K562 (cell line): ENCODE data around the gene C2CD2L. TPM values are rescaled to one million over a fixed set of nuclear protein-coding genes. Genes with fewer than 3 reads are reported as not detected.

Experiments
- CBX8 ChIP-seq: fragments of 200-600 bp; sonication (generic); IDR thresholded peaks from 2 replicates; pipeline ENCODE4 v1.6.1; 2012; ENCODE audit warnings: borderline replicate concordance, mixed run types, low read depth, mild to moderate bottlenecking, moderate library complexity, mixed read lengths, low read length, control low read depth, inconsistent platforms; ENCODE audit not compliant: poor library complexity, severe bottlenecking; ENCODE audit errors: extremely low read depth
- CC2D1A ChIP-seq: fragments of 450-650 bp; IDR thresholded peaks from 2 replicates; pipeline ENCODE4 v1.6.1; 2017; ENCODE audit warnings: mild to moderate bottlenecking
- GATAD2B ChIP-seq: fragments of 450-650 bp; IDR thresholded peaks from 2 replicates; pipeline ENCODE4 v1.6.1; 2017; ENCODE audit warnings: mild to moderate bottlenecking, borderline replicate concordance
- SMAD4 ChIP-seq: fragments of 250-450 bp; sonication (Bioruptor Pico); conservative IDR thresholded peaks from 2 replicates; pipeline ENCODE4 v1.8.0; 2021; ENCODE audit warnings: inconsistent platforms, mild to moderate bottlenecking, moderate library complexity
- TEAD4 ChIP-seq, 2 experiments: sonication (generic) in 1 of 2; formaldehyde crosslinking in 1 of 2; IDR thresholded peaks; 2 replicates each; pipeline versions ENCODE4 v1.6.1 to v1.8.0; 2012 to 2022; ENCODE audit warnings: borderline replicate concordance in 1 of 2, inconsistent platforms in 1 of 2, low read length in 1 of 2, mild to moderate bottlenecking in 1 of 2, missing genetic modification reagents in 1 of 2
- ZNF197 ChIP-seq: fragments of 200-800 bp; sonication (Bioruptor generic); IDR thresholded peaks from 2 replicates; pipeline ENCODE4 v1.6.1; 2016; ENCODE audit warnings: low read depth, missing genetic modification characterization, missing compliant biosample characterization
- polyA plus RNA-seq, 8 experiments: library from polyadenylated mRNA; depleted of rRNA in 4 of 8; stranded (reverse) in 5 of 8; unstranded in 3 of 8; fragments of >200 nt; fragmentation: Nextera tagmentation in 2 of 8; fragmentation: Illumina TruSeq in 1 of 8; extraction: Ambion mirVana in 2 of 8; extraction: Trizol in 1 of 8; gene quantifications; 2 replicates each; pipeline versions ENCODE4 v1.2.1 to v1.2.3, GENCODE V29; 2011 to 2014; ENCODE audit warnings: inconsistent platforms in 1 of 8, missing spikeins in 1 of 8
- total RNA-seq, 7 experiments: library from RNA; depleted of rRNA in 6 of 7; stranded (reverse); fragments of >200 nt in 6 of 7; fragmentation: Illumina TruSeq in 2 of 7; extraction: Trizol in 2 of 7; gene quantifications; 2 replicates each; pipeline versions ENCODE4 v1.2.1 to v1.2.3, GENCODE V29; 2011 to 2021; ENCODE audit warnings: low replicate concordance in 1 of 7
- TF ChIP-seq, protein P1 (sequence below): sonication (generic); formaldehyde crosslinking; IDR thresholded peaks from 2 replicates; pipeline ENCODE4 v1.4.0; 2020; ENCODE audit warnings: mild to moderate bottlenecking, missing genetic modification reagents
- TF ChIP-seq, protein P2 (sequence below), 3 experiments: fragments of 200-800 bp in 1 of 3; fragments of 250-450 bp in 1 of 3; fragments of 450-650 bp in 1 of 3; sonication (Bioruptor Pico) in 1 of 3; sonication (Bioruptor generic) in 1 of 3; formaldehyde crosslinking in 1 of 3; IDR thresholded peaks; 2 replicates each; pipeline versions ENCODE4 v1.6.1 to v1.8.0; 2016 to 2022; ENCODE audit warnings: mild to moderate bottlenecking in 2 of 3, missing genetic modification characterization in 2 of 3, missing compliant biosample characterization in 1 of 3, moderate library complexity in 1 of 3
- TF ChIP-seq, protein P3 (sequence below): fragments of 450-650 bp; formaldehyde crosslinking; IDR thresholded peaks from 2 replicates; pipeline ENCODE4 v1.4.0; 2020; ENCODE audit warnings: mild to moderate bottlenecking, moderate library complexity

C2CD2L gene
- total and polyA plus RNA-seq, 9 of the 15 experiments (the other 6 are each of a cell fraction or from before 2014, with no cell fraction given), result 0.66 to 41.2 (median 14.8) TPM

- TF ChIP-seq, protein P1, sequence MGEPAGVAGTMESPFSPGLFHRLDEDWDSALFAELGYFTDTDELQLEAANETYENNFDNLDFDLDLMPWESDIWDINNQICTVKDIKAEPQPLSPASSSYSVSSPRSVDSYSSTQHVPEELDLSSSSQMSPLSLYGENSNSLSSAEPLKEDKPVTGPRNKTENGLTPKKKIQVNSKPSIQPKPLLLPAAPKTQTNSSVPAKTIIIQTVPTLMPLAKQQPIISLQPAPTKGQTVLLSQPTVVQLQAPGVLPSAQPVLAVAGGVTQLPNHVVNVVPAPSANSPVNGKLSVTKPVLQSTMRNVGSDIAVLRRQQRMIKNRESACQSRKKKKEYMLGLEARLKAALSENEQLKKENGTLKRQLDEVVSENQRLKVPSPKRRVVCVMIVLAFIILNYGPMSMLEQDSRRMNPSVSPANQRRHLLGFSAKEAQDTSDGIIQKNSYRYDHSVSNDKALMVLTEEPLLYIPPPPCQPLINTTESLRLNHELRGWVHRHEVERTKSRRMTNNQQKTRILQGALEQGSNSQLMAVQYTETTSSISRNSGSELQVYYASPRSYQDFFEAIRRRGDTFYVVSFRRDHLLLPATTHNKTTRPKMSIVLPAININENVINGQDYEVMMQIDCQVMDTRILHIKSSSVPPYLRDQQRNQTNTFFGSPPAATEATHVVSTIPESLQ (CRISPR knock-in tag), result no peak
- TF ChIP-seq, protein P2, sequence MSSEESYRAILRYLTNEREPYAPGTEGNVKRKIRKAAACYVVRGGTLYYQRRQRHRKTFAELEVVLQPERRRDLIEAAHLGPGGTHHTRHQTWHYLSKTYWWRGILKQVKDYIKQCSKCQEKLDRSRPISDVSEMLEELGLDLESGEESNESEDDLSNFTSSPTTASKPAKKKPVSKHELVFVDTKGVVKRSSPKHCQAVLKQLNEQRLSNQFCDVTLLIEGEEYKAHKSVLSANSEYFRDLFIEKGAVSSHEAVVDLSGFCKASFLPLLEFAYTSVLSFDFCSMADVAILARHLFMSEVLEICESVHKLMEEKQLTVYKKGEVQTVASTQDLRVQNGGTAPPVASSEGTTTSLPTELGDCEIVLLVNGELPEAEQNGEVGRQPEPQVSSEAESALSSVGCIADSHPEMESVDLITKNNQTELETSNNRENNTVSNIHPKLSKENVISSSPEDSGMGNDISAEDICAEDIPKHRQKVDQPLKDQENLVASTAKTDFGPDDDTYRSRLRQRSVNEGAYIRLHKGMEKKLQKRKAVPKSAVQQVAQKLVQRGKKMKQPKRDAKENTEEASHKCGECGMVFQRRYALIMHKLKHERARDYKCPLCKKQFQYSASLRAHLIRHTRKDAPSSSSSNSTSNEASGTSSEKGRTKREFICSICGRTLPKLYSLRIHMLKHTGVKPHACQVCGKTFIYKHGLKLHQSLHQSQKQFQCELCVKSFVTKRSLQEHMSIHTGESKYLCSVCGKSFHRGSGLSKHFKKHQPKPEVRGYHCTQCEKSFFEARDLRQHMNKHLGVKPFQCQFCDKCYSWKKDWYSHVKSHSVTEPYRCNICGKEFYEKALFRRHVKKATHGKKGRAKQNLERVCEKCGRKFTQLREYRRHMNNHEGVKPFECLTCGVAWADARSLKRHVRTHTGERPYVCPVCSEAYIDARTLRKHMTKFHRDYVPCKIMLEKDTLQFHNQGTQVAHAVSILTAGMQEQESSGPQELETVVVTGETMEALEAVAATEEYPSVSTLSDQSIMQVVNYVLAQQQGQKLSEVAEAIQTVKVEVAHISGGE (CRISPR knock-in tag; IDR thresholded peaks at IDR 0.05), result peak in 1 of 3 experiments; percentile 76; a peak in 2 of 6 replicates
- TF ChIP-seq CBX8 (no peak), GATAD2B (no peak), CC2D1A (no peak), ZNF197 (CRISPR knock-in tag) (no peak), SMAD4 (CRISPR knock-in tag) (no peak), TEAD4 (IDR thresholded peaks at IDR 0.05; ENCODE audit: low read length) (no peak; the same call in 1 of the 2 replicates), TEAD4 (CRISPR knock-in tag; IDR thresholded peaks at IDR 0.05; ENCODE audit: borderline replicate concordance) (no peak)
- TF ChIP-seq, protein P3, sequence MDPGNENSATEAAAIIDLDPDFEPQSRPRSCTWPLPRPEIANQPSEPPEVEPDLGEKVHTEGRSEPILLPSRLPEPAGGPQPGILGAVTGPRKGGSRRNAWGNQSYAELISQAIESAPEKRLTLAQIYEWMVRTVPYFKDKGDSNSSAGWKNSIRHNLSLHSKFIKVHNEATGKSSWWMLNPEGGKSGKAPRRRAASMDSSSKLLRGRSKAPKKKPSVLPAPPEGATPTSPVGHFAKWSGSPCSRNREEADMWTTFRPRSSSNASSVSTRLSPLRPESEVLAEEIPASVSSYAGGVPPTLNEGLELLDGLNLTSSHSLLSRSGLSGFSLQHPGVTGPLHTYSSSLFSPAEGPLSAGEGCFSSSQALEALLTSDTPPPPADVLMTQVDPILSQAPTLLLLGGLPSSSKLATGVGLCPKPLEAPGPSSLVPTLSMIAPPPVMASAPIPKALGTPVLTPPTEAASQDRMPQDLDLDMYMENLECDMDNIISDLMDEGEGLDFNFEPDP (CRISPR knock-in tag), result no peak
Observed at GRCh38 chr11:119067371-119068222, 39.5 kb upstream of the C2CD2L start, which contains the start of gene VPS11 (continued).
